Neural cell (in vitro differentiated cells): ENCODE data around the gene GNAS. TPM values are rescaled to one million over a fixed set of nuclear protein-coding genes. Genes with fewer than 3 reads are reported as not detected.

Experiments used
- H2AFZ ChIP-seq: fragments of 200-600, 300-800 bp; sonication (generic), shearing (Covaris generic); 2 replicates; pipeline ENCODE4 v1.6.0; 2014; ENCODE audit warnings: low read depth, mild to moderate bottlenecking, antibody characterized with exemption, low read length, moderate library complexity
- H3F3A ChIP-seq: fragments of 200-600 bp; shearing (Covaris generic); 2 replicates; pipeline ENCODE4 v1.6.1; 2016; ENCODE audit warnings: mild to moderate bottlenecking, moderate library complexity, mixed read lengths, antibody characterized with exemption, low read length; ENCODE audit not compliant: insufficient read depth, poor library complexity, severe bottlenecking
- H3K27ac ChIP-seq: fragments of 200-600, 300-800 bp; sonication (generic), shearing (Covaris generic); 2 replicates; pipeline ENCODE4 v1.5.1; 2014; ENCODE audit warnings: mild to moderate bottlenecking, low read length, moderate library complexity
- H3K27me3 ChIP-seq: fragments of 300-800, 200-600 bp; sonication (generic), shearing (Covaris generic); 2 replicates; pipeline ENCODE4 v1.6.0; 2014; ENCODE audit warnings: mild to moderate bottlenecking, low read depth, low read length, moderate library complexity; ENCODE audit not compliant: insufficient read depth
- H3K36me3 ChIP-seq: fragments of 300-800, 200-600 bp; sonication (generic), shearing (Covaris generic); 2 replicates; pipeline ENCODE4 v1.5.1; 2014; ENCODE audit warnings: mild to moderate bottlenecking, antibody characterized with exemption, low read length, moderate library complexity; ENCODE audit not compliant: insufficient read depth
- H3K4me2 ChIP-seq: fragments of 300-800, 200-600 bp; sonication (generic), shearing (Covaris generic); 2 replicates; pipeline ENCODE4 v1.6.0; 2014; ENCODE audit warnings: mild to moderate bottlenecking, low read length
- H3K4me3 ChIP-seq: fragments of 300-800, 200-600 bp; sonication (generic), shearing (Covaris generic); 2 replicates; pipeline ENCODE4 v1.5.1; 2014; ENCODE audit warnings: mild to moderate bottlenecking, low read length, moderate library complexity
- H3K79me2 ChIP-seq: fragments of 200-600 bp; shearing (Covaris generic); replicated peaks from 2 replicates; pipeline ENCODE4 v1.6.0; 2014; ENCODE audit warnings: mild to moderate bottlenecking, low read length, moderate library complexity; ENCODE audit not compliant: insufficient read depth
- H3K9ac ChIP-seq: fragments of 300-800, 200-600 bp; sonication (generic), shearing (Covaris generic); 2 replicates; pipeline ENCODE4 v1.6.1; 2016; ENCODE audit warnings: mild to moderate bottlenecking, low read length, mixed read lengths
- H3K9me2 ChIP-seq: fragments of 200-600 bp; shearing (Covaris generic); 2 replicates; pipeline ENCODE4 v1.6.1; 2016; ENCODE audit warnings: mild to moderate bottlenecking, low read length, mixed read lengths; ENCODE audit not compliant: insufficient read depth
- H3K9me3 ChIP-seq: fragments of 200-600, 300-800 bp; sonication (generic), shearing (Covaris generic); 2 replicates; pipeline ENCODE4 v1.6.1; 2016; ENCODE audit warnings: mild to moderate bottlenecking, mixed run types, low read length, moderate library complexity, mixed read lengths
- H4K20me1 ChIP-seq: fragments of 200-600 bp; shearing (Covaris generic); 2 replicates; pipeline ENCODE4 v1.6.1; 2016; ENCODE audit warnings: mild to moderate bottlenecking, mixed run types; ENCODE audit not compliant: insufficient read depth
- EP300 ChIP-seq: fragments of 450-650 bp; conservative IDR thresholded peaks from 2 replicates; pipeline ENCODE4 v1.6.1; 2014; ENCODE audit warnings: antibody characterized with exemption, mild to moderate bottlenecking, moderate library complexity; ENCODE audit not compliant: poor library complexity, severe bottlenecking
- EZH2 ChIP-seq: fragments of 200-600, 300-800 bp; shearing (Covaris generic), sonication (generic); IDR thresholded peaks from 2 replicates; pipeline ENCODE4 v1.6.1; 2014; ENCODE audit warnings: antibody characterized with exemption, low read length, borderline replicate concordance, mild to moderate bottlenecking; ENCODE audit not compliant: insufficient read depth, poor library complexity, severe bottlenecking
- MXI1 ChIP-seq: fragments of 450-650 bp; conservative IDR thresholded peaks from 2 replicates; pipeline ENCODE4 v1.6.1; 2014; ENCODE audit warnings: antibody characterized with exemption, mild to moderate bottlenecking; ENCODE audit not compliant: poor library complexity, severe bottlenecking
- POLR2AphosphoS5 ChIP-seq: IDR thresholded peaks from 2 replicates; pipeline ENCODE4 v1.6.1; 2012
- RAD21 ChIP-seq: fragments of 450-650 bp; conservative IDR thresholded peaks from 2 replicates; pipeline ENCODE4 v1.6.1; 2014; ENCODE audit warnings: antibody characterized with exemption, mild to moderate bottlenecking, moderate library complexity
- SMC3 ChIP-seq: fragments of 450-650 bp; conservative IDR thresholded peaks from 2 replicates; pipeline ENCODE4 v1.6.1; 2014; ENCODE audit warnings: antibody characterized with exemption, mild to moderate bottlenecking, moderate library complexity; ENCODE audit not compliant: poor library complexity
- TAF1 ChIP-seq: IDR thresholded peaks from 2 replicates; pipeline ENCODE4 v1.6.1; 2012; ENCODE audit warnings: low read depth
- polyA plus RNA-seq: library from polyadenylated mRNA; depleted of rRNA; stranded (reverse); fragments of >200 nt; gene quantifications from 2 replicates; pipeline ENCODE4 v1.2.3, GENCODE V29; 2014
- TF ChIP-seq, protein P1 (sequence below): IDR thresholded peaks from 2 replicates; pipeline ENCODE4 v1.6.1; 2012; ENCODE audit warnings: borderline replicate concordance
- TF ChIP-seq, protein P2 (sequence below): fragments of 450-650 bp; IDR thresholded peaks from 2 replicates; pipeline ENCODE4 v1.5.1; 2014; ENCODE audit warnings: antibody characterized with exemption, mild to moderate bottlenecking, moderate library complexity; ENCODE audit not compliant: poor library complexity, severe bottlenecking

GNAS gene
- polyA plus RNA-seq, 1 donor from 2014 or later: 958 TPM

DNA sequence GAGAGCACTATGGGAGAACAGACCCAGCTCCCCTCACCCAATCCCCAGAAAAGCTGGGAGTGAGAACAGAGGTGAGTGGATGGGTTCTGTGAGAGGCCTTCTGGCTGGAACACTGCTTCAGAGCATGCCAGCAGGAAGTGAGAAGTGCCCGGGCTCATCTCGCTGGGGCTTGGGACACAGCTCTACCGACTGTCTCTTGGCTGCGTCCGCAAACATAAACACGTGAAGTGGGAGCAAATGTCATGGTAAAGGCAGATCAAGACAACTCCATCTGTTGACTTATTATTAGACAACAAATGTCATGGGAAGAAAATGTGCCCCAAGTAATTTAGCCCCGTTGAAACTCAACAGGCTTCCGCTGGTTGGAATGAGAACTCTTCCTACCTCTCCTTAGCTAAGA is 27.7 kb upstream of the GNAS start:
- TF ChIP-seq, protein P1, sequence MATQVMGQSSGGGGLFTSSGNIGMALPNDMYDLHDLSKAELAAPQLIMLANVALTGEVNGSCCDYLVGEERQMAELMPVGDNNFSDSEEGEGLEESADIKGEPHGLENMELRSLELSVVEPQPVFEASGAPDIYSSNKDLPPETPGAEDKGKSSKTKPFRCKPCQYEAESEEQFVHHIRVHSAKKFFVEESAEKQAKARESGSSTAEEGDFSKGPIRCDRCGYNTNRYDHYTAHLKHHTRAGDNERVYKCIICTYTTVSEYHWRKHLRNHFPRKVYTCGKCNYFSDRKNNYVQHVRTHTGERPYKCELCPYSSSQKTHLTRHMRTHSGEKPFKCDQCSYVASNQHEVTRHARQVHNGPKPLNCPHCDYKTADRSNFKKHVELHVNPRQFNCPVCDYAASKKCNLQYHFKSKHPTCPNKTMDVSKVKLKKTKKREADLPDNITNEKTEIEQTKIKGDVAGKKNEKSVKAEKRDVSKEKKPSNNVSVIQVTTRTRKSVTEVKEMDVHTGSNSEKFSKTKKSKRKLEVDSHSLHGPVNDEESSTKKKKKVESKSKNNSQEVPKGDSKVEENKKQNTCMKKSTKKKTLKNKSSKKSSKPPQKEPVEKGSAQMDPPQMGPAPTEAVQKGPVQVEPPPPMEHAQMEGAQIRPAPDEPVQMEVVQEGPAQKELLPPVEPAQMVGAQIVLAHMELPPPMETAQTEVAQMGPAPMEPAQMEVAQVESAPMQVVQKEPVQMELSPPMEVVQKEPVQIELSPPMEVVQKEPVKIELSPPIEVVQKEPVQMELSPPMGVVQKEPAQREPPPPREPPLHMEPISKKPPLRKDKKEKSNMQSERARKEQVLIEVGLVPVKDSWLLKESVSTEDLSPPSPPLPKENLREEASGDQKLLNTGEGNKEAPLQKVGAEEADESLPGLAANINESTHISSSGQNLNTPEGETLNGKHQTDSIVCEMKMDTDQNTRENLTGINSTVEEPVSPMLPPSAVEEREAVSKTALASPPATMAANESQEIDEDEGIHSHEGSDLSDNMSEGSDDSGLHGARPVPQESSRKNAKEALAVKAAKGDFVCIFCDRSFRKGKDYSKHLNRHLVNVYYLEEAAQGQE: no peak
- TF ChIP-seq TAF1 (no peak), EP300 (no peak), MXI1 (no peak), EZH2 (no peak), RAD21 (no peak), SMC3 (no peak), POLR2AphosphoS5 (no peak)
- TF ChIP-seq, protein P2, sequence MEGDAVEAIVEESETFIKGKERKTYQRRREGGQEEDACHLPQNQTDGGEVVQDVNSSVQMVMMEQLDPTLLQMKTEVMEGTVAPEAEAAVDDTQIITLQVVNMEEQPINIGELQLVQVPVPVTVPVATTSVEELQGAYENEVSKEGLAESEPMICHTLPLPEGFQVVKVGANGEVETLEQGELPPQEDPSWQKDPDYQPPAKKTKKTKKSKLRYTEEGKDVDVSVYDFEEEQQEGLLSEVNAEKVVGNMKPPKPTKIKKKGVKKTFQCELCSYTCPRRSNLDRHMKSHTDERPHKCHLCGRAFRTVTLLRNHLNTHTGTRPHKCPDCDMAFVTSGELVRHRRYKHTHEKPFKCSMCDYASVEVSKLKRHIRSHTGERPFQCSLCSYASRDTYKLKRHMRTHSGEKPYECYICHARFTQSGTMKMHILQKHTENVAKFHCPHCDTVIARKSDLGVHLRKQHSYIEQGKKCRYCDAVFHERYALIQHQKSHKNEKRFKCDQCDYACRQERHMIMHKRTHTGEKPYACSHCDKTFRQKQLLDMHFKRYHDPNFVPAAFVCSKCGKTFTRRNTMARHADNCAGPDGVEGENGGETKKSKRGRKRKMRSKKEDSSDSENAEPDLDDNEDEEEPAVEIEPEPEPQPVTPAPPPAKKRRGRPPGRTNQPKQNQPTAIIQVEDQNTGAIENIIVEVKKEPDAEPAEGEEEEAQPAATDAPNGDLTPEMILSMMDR: no peak
- H3K79me2 ChIP-seq: no peaks in the 10 kb centered on the region
- H3K27me3 ChIP-seq: no peaks in the 10 kb centered on the region

DNA sequence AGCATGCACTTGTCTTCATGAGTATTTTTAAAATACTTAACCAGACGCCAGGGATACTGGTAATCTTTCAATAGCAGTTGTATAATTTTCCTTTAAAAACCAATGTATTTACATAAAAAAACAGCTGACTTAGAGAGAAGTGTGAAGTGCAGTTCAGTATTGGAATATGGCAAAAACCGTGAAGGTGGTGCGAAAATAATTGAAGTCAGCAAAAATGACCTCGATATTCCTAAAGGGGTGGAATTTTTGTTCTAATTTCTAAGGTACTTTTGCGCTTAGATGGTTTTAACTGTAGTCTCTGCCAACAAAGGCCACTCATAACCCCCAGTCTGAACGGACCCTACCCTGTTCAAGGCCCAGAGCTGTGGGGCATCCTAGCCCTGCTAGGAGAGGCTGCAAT is 27.1 kb upstream of the GNAS start:
- Histone ChIP-seq H2AFZ (no peak overlapping the region), H3F3A (no peaks in the 10 kb centered on the region), H3K36me3 (no peaks in the 10 kb centered on the region), H3K9me2 (no peaks in the 10 kb centered on the region), H3K79me2 (no peaks in the 10 kb centered on the region), H3K4me3 (no peak overlapping the region), H3K9me3 (no peaks in the 10 kb centered on the region), H3K27me3 (no peaks in the 10 kb centered on the region), H3K27ac (no peak overlapping the region), H3K4me2 (no peak overlapping the region), H4K20me1 (no peaks in the 10 kb centered on the region), H3K9ac (no peak overlapping the region)
- TF ChIP-seq POLR2AphosphoS5 (no peak), MXI1 (no peak), TAF1 (no peak), RAD21 (no peak), SMC3 (no peak), EZH2 (no peak), EP300 (no peak)
- TF ChIP-seq, protein P2: no peak
- TF ChIP-seq, protein P1: no peak

More for the DNA sequence above, 27.7 kb upstream of the GNAS start:
- Histone ChIP-seq H2AFZ (no peak overlapping the region), H3K9me2 (no peaks in the 10 kb centered on the region), H4K20me1 (no peaks in the 10 kb centered on the region), H3F3A (no peaks in the 10 kb centered on the region), H3K4me2 (no peak overlapping the region), H3K4me3 (no peak overlapping the region), H3K27ac (no peak overlapping the region), H3K36me3 (no peaks in the 10 kb centered on the region), H3K9ac (no peak overlapping the region), H3K9me3 (no peaks in the 10 kb centered on the region)
